ENCODE results near the gene NEU2.
"Not testable (repeated sequence)": the region's sequence is repeated elsewhere in the genome, so short reads cannot be mapped to it uniquely, and the experiment has no call there.

The NEU2 gene

DNA sequence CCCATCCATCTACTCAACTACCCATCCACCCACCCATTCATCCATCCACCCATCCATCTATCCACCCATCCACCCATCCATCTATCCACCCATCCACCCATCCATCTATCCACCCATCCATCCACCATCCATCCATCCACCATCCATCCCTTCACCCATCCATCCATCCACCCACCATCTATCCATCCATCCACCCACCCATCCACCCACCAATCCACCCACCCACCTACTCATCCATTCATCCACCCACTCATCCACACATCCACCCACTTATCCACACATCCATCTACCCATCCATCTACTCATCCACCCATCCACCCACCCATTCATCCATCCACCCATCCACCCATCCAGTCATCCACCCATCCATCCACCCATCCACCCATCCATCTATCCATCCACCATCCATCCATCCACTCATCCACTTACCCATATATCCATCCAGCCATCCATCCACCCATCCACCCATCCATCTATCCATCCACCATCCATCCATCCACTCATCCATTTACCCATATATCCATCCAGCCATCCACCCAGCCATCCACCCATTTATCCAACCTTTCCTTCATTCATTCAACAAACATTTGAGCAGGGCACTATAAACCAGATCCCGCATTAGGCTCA is 17.3 kb upstream of the NEU2 start:
- CTCF ChIA-PET = no interaction called here
- H3K4me1 ChIP-seq (ENCODE audit: control insufficient read depth, insufficient read depth, low read length) = no peaks in the 10 kb centered on the region
- TF ChIP-seq ZNF366 (tag by site-specific recombination; conservative IDR thresholded peaks at IDR 0.05) = peak; percentile 68
- TF ChIP-seq EGR2 (tag by site-specific recombination; IDR thresholded peaks at IDR 0.05; ENCODE audit: low read depth) = peak; percentile 95
- TF ChIP-seq, protein P1, sequence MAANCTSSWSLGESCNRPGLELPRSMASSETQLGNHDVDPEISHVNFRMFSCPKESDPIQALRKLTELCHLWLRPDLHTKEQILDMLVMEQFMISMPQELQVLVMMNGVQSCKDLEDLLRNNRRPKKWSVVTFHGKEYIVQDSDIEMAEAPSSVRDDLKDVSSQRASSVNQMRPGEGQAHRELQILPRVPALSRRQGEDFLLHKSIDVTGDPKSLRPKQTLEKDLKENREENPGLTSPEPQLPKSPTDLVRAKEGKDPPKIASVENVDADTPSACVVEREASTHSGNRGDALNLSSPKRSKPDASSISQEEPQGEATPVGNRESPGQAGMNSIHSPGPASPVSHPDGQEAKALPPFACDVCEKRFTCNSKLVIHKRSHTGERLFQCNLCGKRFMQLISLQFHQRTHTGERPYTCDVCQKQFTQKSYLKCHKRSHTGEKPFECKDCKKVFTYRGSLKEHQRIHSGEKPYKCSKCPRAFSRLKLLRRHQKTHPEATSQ (tag by site-specific recombination; IDR thresholded peaks at IDR 0.05) = no peak
- TF ChIP-seq ZFHX2 (tag by site-specific recombination; conservative IDR thresholded peaks at IDR 0.05) = peak; percentile 76
- no peaks in the 10 kb centered on the region for H3K36me3 ChIP-seq (ENCODE audit: control insufficient read depth in 2 of 2, insufficient read depth in 1 of 2, low read length in 2 of 2)
- no peaks in the 10 kb centered on the region for H3K9me3 ChIP-seq (ENCODE audit: control insufficient read depth, insufficient read depth, low read depth, low read length)
- POLR2A ChIA-PET = no interaction called here
- no peak overlapping the region for H3K4me3 ChIP-seq (ENCODE audit: low read depth, low read length)
- no peak overlapping the region for H3K27ac ChIP-seq (ENCODE audit: extremely low read depth, low read depth, low read length)

DNA sequence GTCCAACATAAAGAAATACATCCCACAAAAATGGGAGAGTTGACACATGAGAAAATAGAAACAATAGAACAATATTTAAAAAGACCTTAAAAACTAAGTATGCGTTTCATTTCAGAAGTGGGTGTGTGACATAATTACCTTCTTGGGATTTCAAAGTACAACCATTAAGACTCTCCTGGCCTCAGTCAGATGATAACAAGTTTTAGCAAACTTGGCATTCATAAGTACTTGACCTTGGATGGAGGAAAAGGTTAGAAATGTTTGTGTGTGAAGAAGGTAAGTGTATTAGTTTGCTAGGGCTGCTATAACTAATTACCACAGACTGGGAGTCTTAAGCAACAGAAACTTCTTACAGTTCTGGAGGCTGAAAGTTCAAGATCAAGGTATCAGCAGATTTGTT is 14.5 kb upstream of the NEU2 start:
- no peak overlapping the region for H3K4me3 ChIP-seq (ENCODE audit: low read depth, low read length)
- no peaks in the 10 kb centered on the region for H3K9me3 ChIP-seq (ENCODE audit: control insufficient read depth, insufficient read depth, low read depth, low read length)
- H3K36me3 ChIP-seq (ENCODE audit: control insufficient read depth in 2 of 2, insufficient read depth in 1 of 2, low read length in 2 of 2) = no peaks in the 10 kb centered on the region
- H3K4me1 ChIP-seq (ENCODE audit: control insufficient read depth, insufficient read depth, low read length) = no peaks in the 10 kb centered on the region
- ChIA-PET POLR2A (no interaction called here), CTCF (interaction anchor here (1.0 to 1.9 kb wide), 2 partner anchors 11 to 12 kb away, joined by 3 to 10 read pairs; no protein-coding TSS in a partner anchor)
- TF ChIP-seq SCRT2 (tag by site-specific recombination; IDR thresholded peaks at IDR 0.05) (no peak), SETDB1 (IDR thresholded peaks at IDR 0.05; ENCODE audit: insufficient read length, low read length) (peak; percentile 37)
- H3K27ac ChIP-seq (ENCODE audit: extremely low read depth, low read depth, low read length) = no peak overlapping the region

DNA sequence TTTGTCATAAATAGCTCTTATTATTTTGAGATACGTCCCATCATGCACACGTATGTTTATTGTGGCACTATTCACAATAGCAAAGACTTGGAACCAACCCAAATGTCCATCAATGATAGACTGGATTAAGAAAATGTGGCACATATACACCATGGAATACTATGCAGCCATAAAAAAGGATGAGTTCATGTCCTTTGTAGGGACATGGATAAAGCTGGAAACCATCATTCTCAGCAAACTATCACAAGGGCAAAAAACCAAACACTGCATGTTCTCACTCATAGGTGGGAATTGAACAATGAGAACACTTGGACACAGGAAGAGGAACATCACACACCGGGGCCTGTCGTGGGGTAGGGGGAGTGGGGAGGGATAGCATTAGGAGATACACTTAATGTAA is 12.9 kb upstream of the NEU2 start:
- H3K27ac ChIP-seq (ENCODE audit: extremely low read depth, low read depth, low read length); CTCF ChIA-PET; H3K4me1 ChIP-seq (ENCODE audit: control insufficient read depth, insufficient read depth, low read length); H3K9me3 ChIP-seq (ENCODE audit: control insufficient read depth, insufficient read depth, low read depth, low read length); H3K4me3 ChIP-seq (ENCODE audit: low read depth, low read length); H3K36me3 ChIP-seq (ENCODE audit: control insufficient read depth in 2 of 2, insufficient read depth in 1 of 2, low read length in 2 of 2); POLR2A ChIA-PET: not testable (repeated sequence)
- peak; percentile 91 for TF ChIP-seq ZNF146 (tag by site-specific recombination; IDR thresholded peaks at IDR 0.05)
- TF ChIP-seq, protein P2, sequence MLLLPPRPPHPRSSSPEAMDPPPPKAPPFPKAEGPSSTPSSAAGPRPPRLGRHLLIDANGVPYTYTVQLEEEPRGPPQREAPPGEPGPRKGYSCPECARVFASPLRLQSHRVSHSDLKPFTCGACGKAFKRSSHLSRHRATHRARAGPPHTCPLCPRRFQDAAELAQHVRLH (tag by site-specific recombination; IDR thresholded peaks at IDR 0.05) = peak; percentile 51; the same call in 1 of the 2 replicates

DNA sequence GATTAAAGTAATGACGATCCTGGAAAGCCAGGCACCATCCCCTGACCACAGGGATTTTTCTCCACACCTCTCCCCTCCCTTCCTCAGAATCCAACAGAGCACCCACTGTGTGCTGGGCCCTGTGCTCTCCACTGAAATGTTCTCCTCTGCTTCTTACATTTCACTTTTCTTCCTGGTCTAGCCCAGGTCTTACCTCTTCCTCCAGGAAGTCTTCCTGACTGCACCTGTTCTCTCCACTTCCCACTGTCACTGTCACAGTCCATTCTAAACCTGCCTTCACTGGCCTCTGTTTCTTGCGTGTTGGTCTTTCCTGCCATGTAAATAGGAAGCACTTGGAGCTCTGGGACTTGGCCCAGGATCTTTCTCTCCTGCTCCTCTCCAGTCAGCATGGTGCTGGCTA is 12.0 kb upstream of the NEU2 start:
- POLR2A ChIA-PET = no interaction called here
- Histone ChIP-seq H3K27ac (ENCODE audit: extremely low read depth, low read depth, low read length) (no peak overlapping the region), H3K9me3 (ENCODE audit: control insufficient read depth, insufficient read depth, low read depth, low read length) (no peaks in the 10 kb centered on the region), H3K4me3 (ENCODE audit: low read depth, low read length) (no peak overlapping the region), H3K36me3 (ENCODE audit: control insufficient read depth in 2 of 2, insufficient read depth in 1 of 2, low read length in 2 of 2) (no peaks in the 10 kb centered on the region), H3K4me1 (ENCODE audit: control insufficient read depth, insufficient read depth, low read length) (no peaks in the 10 kb centered on the region)
- CTCF ChIA-PET = no interaction called here
- no peak for TF ChIP-seq ZNF510 (tag by site-specific recombination; IDR thresholded peaks at IDR 0.05; ENCODE audit: insufficient replicate concordance)
- no peak for TF ChIP-seq ZNF521 (tag by site-specific recombination; IDR thresholded peaks at IDR 0.05)
- TF ChIP-seq, protein P3, sequence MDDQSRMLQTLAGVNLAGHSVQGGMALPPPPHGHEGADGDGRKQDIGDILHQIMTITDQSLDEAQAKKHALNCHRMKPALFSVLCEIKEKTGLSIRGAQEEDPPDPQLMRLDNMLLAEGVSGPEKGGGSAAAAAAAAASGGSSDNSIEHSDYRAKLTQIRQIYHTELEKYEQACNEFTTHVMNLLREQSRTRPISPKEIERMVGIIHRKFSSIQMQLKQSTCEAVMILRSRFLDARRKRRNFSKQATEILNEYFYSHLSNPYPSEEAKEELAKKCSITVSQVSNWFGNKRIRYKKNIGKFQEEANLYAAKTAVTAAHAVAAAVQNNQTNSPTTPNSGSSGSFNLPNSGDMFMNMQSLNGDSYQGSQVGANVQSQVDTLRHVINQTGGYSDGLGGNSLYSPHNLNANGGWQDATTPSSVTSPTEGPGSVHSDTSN (CRISPR knock-in tag; IDR thresholded peaks at IDR 0.05) = no peak

DNA sequence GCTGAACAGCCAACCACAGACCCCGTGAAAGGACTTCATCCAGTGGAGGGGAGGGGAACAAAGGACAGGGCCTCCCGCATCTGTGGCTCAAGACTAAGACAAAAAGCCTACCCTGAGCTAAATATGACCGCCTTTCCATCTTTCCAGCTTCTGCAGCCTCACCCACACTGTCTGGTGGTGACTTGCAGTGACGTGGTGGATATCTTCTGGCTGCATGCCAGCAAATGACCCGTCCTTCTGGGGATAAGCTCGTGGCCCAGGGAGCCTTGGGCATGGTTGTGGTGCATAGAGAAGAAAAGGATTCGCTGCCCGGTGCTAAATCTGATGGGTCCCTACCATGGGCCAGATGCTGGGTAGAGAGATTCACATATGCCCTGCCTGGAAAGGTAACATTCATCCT is 10.7 kb upstream of the NEU2 start:
- Histone ChIP-seq H3K4me3 (ENCODE audit: low read depth, low read length) (no peak overlapping the region), H3K9me3 (ENCODE audit: control insufficient read depth, insufficient read depth, low read depth, low read length) (no peaks in the 10 kb centered on the region), H3K4me1 (ENCODE audit: control insufficient read depth, insufficient read depth, low read length) (no peaks in the 10 kb centered on the region), H3K27ac (ENCODE audit: extremely low read depth, low read depth, low read length) (no peak overlapping the region), H3K36me3 (ENCODE audit: control insufficient read depth in 2 of 2, insufficient read depth in 1 of 2, low read length in 2 of 2) (no peaks in the 10 kb centered on the region)
- CTCF ChIA-PET = interaction anchor here (0.8 to 1.0 kb wide), 2 partner anchors 42 to 1833 kb away, joined by 3 to 4 read pairs; no protein-coding TSS in a partner anchor
- POLR2A ChIA-PET = no interaction called here
- TF ChIP-seq, protein P4, sequence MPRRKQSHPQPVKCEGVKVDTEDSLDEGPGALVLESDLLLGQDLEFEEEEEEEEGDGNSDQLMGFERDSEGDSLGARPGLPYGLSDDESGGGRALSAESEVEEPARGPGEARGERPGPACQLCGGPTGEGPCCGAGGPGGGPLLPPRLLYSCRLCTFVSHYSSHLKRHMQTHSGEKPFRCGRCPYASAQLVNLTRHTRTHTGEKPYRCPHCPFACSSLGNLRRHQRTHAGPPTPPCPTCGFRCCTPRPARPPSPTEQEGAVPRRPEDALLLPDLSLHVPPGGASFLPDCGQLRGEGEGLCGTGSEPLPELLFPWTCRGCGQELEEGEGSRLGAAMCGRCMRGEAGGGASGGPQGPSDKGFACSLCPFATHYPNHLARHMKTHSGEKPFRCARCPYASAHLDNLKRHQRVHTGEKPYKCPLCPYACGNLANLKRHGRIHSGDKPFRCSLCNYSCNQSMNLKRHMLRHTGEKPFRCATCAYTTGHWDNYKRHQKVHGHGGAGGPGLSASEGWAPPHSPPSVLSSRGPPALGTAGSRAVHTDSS (tag by site-specific recombination; IDR thresholded peaks at IDR 0.05) = no peak
- no peak for TF ChIP-seq ZNF561 (tag by site-specific recombination; IDR thresholded peaks at IDR 0.05; ENCODE audit: borderline replicate concordance)
- no peak for TF ChIP-seq TCF7L2 (IDR thresholded peaks at IDR 0.05; ENCODE audit: borderline replicate concordance, low read depth, low read length)
- no peak for TF ChIP-seq ZNF214 (tag by site-specific recombination; IDR thresholded peaks at IDR 0.05; ENCODE audit: borderline replicate concordance)
- TF ChIP-seq ZNF433 (tag by site-specific recombination; IDR thresholded peaks at IDR 0.05; ENCODE audit: low read depth) = no peak
- TF ChIP-seq ZNF777 (tag by site-specific recombination; IDR thresholded peaks at IDR 0.05; ENCODE audit: borderline replicate concordance) = no peak
- TF ChIP-seq OSR2 (tag by site-specific recombination; IDR thresholded peaks at IDR 0.05) = no peak
